Endometrial microvascular endothelial cells (primary cell): ENCODE measurements around the gene ERC2. TPM values are rescaled to one million over a fixed set of nuclear protein-coding genes. Genes with fewer than 3 reads are reported as not detected.

ENCODE experiments used
- in situ Hi-C: cut with HindIII; loops from 2 replicates; pipeline ENCODE4 v1.10.0; 2017; ENCODE audit warnings: low sequenced_read_pairs, low pct_unique_long_range_greater_than_20kb; ENCODE audit errors: inconsistent ontology term
- total RNA-seq: library from RNA; depleted of rRNA; stranded (reverse); fragments of >200 nt; gene quantifications from one replicate; pipeline ENCODE4 v1.2.3, GENCODE V29; 2015; ENCODE audit errors: inconsistent ontology term

Gene ERC2
- total RNA-seq, 1 donor from 2014 or later, result not detected

- in situ Hi-C loops, result no loop called here
Observed at GRCh38 chr3:55624238-55624637, 844.0 kb downstream of the ERC2 start.

- in situ Hi-C loops, result no loop called here
Observed at GRCh38 chr3:55623786-55624185, 844.5 kb downstream of the ERC2 start.

- in situ Hi-C loops, result no loop called here
Observed at GRCh38 chr3:55622733-55623132, 845.5 kb downstream of the ERC2 start.

- in situ Hi-C loops, result no loop called here
Observed at GRCh38 chr3:55622116-55622515, 846.2 kb downstream of the ERC2 start.

GRCh38 chr3:55621648-55622047, 846.6 kb downstream of the ERC2 start:
- in situ Hi-C loops, result no loop called here

GRCh38 chr3:55621026-55621422, 847.2 kb downstream of the ERC2 start:
- in situ Hi-C loops, result no loop called here

GRCh38 chr3:55620351-55621025, 847.8 kb downstream of the ERC2 start:
- in situ Hi-C loops, result no loop called here

GRCh38 chr3:55619046-55619808, 849.0 kb downstream of the ERC2 start:
- in situ Hi-C loops, result no loop called here

- in situ Hi-C loops, result no loop called here
Observed at GRCh38 chr3:55617385-55617784, 850.9 kb downstream of the ERC2 start.

GRCh38 chr3:55616803-55617202, 851.5 kb downstream of the ERC2 start:
- in situ Hi-C loops, result no loop called here

GRCh38 chr3:55615694-55616295, 852.5 kb downstream of the ERC2 start:
- in situ Hi-C loops, result no loop called here

- in situ Hi-C loops, result no loop called here
Observed at GRCh38 chr3:55615039-55615693, 853.1 kb downstream of the ERC2 start.

GRCh38 chr3:55611121-55611520, 857.1 kb downstream of the ERC2 start:
- in situ Hi-C loops, result no loop called here

GRCh38 chr3:55609230-55609827, 858.9 kb downstream of the ERC2 start:
- in situ Hi-C loops, result no loop called here

GRCh38 chr3:55608301-55608937, 859.8 kb downstream of the ERC2 start:
- in situ Hi-C loops, result no loop called here

GRCh38 chr3:55607844-55608243, 860.4 kb downstream of the ERC2 start:
- in situ Hi-C loops, result no loop called here

- in situ Hi-C loops, result no loop called here
Observed at GRCh38 chr3:55607175-55607574, 861.1 kb downstream of the ERC2 start.

GRCh38 chr3:55605443-55606236, 862.6 kb downstream of the ERC2 start:
- in situ Hi-C loops, result no loop called here
